Measurements from ENCODE around the gene INTS6.

Gene INTS6

DNA sequence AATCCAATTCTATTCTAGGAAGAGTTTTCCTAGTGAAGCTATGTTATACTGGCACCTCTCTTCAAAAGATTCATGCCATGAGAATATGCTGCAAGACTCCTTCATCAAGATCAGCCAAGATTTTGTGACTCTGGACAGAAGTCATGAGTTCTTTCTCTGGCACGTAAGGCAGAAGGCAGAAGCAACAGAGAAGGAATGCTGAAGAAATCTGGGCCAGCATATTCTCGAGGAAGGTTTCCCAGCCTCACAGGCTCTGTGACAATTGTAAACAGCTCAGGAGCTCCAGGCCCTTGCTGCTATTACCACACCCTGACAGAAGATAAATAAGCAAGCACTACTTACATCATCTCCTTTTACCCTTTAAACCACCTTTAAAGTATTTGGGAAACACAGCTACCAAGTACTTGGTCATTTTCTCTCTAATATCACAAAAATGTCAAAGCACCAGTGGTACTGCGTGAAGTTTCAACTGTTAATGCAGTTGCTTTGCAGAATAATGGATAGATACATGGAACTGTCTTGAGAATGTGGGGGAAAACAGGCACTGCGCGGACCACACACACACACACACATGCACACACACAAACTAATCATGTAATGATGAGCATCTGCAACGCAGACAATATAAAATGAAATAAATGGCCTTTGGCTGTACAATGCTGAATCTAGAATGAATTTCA is 55.4 kb downstream of the INTS6 start:
- DNase-seq = no peak

- no peak for DNase-seq
Observed at GRCh38 chr13:51396352-51396751, 56.5 kb downstream of the INTS6 start.

- no peak for DNase-seq
Observed at GRCh38 chr13:51394724-51395123, 58.1 kb downstream of the INTS6 start.

- no peak for DNase-seq
Observed at GRCh38 chr13:51385114-51385513, 67.7 kb downstream of the INTS6 start.

- no peak for DNase-seq
Observed at GRCh38 chr13:51380269-51380668, 72.6 kb downstream of the INTS6 start.

GRCh38 chr13:51373451-51373850 is 79.4 kb downstream of the INTS6 start:
- no peak for DNase-seq

DNA sequence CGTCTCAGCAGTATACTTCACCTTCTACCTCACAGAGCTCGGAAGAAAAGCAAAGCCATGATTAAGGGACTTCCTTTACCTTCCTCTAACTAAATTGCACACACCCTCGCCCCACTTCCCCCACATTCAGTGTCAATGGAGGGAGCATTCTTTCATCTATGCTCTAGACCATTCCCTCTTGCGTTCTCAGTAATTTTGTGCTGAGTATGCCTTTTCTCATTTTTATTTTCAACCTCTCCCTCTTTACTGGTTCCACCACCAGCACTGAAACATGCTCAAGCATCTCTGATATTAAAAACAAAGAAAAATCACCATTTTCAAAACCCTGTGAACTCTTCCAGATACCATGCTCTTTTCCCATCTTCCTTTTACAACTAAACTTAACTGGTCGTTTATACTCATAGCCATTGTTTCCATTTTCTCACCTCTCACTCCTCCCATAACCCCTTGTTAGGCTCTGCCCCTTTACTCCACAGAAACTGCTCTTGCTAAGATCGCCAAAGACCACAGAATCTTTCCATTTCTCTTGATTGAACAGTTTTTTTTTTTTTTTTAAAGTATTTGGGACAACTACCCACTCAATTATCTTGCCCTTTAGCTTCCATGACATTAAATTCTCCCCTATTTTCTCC is 81.0 kb downstream of the INTS6 start:
- DNase-seq = no peak

DNA sequence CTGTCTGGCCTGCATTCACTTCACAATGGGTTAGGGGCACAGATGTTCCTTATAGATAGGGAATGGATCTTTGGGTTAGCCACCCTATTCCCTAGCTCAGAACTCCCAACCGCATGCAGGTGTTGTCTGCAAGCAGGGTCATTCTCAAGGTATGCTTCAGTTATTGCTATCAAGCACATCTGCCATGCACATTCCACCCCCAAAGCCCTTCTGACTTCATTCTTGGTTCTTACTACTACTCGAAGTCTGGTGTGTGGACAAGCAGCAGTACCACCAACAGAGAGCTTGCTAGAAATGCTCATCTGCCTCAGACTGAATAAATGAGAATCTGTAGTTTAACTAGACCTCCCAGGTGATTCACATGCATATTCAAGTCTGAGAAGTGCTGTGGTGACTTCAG is 82.0 kb downstream of the INTS6 start:
- DNase-seq = no peak

GRCh38 chr13:51370116-51370515 is 82.7 kb downstream of the INTS6 start:
- no peak for DNase-seq

DNA sequence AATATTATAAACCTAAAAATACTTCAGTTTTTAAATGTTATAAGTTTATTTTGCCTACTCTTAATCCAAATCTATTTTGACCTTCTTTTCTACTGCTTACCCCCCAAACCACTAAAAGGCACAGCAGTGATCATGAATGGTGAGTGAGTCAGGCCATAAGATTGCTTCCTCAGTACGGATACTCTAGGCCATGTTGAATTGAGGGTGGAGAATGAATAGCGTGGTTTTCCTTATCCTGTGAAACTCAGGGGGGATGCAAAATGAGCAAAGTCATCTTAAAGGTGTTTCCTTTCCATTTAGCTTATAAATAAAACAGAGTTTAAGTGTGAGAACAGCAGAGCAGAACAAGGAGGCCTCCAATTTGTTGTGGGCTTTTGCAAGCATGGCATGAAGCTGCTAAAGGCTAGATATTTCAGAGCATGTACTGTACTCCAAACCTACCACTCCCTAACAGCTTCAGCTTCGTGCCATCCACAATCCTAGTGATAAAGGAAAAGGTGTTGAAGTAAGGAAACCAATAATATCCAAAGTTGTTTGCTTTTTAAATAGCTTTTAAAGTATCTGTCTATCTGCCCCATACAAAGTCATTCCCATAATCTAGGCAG is 88.3 kb downstream of the INTS6 start:
- no peak for DNase-seq

GRCh38 chr13:51363625-51364024 is 89.2 kb downstream of the INTS6 start:
- DNase-seq = no peak

DNA sequence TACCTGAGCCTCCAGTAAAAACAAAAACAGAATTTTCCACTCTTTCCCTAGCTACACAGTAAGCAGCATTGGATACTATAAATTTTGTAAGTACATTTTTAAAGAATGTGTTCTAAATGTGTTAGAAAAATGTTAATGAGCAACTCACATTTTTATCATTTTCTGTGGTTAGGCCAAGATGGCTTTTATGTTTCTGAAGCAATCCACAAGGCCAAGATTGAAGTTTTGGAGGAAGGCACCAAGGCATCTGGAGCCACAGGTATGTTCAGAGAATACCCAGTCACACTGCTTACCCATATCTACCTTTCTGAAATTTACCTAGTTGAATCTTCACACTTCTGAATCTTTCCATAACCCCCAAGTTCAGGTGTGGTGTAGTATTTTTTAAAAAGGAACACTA is 91.7 kb downstream of the INTS6 start:
- no peak for DNase-seq

DNA sequence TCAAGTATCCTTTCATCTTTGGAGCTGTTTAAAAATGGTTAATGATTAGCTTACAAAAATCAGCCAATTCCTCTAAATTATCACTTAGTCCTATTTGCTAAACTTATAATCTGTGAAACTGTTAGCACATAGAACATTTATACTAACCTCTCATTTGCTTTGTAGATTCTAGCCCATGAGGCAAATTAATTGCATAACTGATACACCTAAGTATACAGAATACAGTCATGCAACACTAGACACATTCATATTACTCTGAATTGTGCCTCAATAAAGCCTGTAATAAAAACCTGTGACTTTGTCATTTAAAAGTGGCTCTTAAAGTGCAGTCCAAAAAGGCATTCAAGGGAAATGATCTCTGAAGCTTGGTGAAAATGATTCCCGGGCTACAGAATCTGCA is 92.3 kb downstream of the INTS6 start:
- no peak for DNase-seq

- no peak for DNase-seq
Observed at GRCh38 chr13:51359352-51359751, 93.5 kb downstream of the INTS6 start.

DNA sequence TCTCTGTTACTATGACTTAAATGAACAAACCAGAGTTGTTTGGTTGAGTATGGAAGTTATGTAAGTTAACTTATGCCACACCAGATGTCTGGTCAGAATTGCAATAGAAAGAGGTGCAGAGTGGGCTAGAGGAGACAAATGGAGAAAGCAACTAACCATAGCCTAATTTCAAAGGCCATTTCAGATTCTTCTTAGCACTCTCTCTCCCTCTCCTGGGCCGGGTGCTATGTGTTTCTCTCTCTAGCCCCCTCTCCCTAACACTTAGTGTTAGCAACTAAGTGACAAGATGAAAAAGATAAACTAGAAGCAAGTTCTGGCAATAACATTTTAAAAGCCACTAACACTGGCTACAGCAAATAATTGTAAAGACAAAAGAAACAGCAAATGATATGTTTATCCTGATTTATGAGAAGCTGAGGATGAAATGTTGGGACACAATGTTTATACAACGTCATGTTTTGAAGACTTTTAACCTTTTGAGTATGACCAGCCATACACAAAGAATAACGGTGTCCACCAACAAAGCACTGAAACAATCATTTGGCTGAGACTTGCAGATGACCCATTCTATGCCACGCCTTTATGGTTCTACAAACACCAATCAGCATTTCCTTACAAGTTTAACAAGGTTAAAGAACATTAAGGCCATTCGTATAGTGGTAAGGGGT is 94.8 kb downstream of the INTS6 start:
- no peak for DNase-seq

DNA sequence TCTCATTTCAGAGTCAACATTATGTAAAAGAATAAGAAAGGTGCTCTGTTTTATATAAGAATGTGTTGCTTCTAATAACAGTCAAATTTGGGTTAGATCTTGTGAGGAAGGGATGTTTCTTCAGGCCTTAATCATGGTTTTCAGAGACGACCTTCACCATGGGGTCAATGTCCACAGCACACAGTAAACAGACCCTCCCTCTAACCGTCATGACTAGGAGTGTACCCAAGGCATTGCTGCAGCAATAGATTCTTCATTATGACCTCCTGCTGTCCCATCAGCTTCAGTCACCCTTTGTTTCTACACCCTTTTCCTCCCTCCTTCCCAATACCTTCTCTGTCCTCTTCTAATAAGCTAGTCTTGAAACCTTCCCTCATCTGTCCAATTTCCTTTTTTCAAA is 97.6 kb downstream of the INTS6 start:
- DNase-seq = no peak

- no peak for DNase-seq
Observed at GRCh38 chr13:51349016-51349415, 103.8 kb downstream of the INTS6 start.

DNA sequence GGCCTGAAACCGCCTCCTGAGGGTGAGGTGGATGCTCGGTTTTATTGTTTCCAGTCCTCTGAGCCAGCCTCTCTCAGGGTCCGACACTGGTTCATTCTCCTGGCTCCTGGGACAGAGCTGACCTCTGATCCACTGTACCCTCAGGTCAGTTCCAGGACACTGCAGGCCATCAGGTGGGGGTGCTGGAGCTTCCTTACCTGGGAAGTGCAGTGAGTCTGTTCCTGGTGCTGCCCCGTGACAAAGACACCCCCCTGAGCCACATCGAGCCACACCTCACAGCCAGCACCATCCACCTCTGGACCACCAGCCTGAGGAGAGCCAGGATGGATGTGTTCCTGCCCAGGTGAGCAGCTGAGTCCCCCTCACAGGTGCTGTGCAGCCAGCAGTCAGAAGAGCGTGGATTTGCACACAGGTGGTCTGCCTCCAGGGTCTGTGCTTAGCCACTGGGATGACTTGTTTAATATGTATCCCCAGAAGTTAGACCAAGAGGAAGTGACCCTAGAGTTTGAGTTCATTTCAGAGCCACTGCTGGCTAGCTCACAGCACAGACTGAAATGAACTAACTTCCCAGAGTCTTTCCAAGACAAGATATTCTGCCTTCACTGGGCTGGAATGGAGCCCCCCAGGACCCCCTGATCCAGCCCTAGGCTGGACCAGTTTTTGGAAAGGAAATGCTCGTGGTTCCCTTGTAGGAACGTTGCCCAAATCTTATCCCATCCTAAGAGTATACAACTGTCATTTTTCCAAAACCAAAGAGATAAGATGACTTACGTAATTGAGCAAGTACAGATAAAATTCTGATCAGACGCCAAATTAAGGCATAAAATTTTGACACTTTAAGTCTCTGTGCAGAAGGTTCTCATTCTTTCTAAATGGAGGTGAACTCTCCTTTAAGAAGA is 104.5 kb downstream of the INTS6 start:
- DNase-seq = no peak

DNA sequence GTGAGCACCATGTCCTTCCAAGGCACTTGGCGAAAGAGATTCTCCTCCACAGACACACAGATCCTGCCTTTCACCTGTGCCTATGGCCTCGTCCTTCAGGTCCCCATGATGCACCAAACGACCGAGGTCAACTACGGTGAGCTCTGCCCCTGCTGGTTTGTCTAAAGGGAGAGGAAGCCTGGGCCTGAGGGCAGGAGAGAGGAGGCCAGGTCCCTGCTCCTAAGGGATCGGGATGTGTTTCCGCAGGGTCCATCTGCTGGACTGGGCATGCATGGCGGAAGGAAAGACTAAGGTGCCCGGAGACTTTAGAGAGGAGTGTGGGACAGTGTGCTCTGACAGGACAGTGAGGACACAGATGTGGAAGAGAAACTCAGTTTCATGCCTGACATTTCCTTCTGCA is 105.7 kb downstream of the INTS6 start:
- no peak for DNase-seq

DNA sequence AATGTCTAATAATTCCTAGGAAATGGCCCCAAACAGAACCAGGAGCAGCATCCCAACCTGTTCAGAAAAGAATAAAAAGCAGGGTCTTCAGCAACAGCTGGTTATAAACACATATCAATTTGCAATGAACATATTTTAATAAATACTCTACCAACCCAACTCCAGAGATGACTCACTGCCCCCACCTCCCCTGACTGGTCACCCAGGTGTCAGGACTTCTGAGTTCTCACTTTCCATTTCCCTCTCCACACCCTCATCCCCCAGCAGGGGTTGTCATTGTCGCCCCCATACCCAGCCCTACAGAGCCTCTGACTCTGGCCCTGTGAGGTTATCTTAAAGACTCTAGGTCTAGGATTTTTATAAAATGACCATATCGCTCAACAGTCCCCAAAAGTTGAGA is 106.4 kb downstream of the INTS6 start:
- DNase-seq = no peak

DNA sequence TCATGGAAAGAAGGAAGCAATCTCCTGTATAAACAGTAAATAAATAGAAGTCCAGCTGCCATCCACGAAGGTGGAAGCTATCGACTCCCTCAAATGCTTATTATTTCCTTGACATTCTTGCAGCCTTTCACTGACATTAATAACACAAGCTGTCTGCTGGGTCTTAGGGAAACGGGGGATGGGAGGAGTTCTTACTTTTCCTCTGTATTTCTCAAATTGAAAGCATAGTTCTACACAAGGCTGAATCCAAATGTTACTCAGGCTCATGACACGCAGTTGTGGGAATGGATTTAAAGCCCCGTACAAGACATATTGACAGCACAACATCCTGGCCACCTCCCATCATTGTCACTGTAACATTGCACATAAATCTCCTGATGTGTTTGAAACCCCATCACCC is 109.4 kb downstream of the INTS6 start:
- DNase-seq = no peak

DNA sequence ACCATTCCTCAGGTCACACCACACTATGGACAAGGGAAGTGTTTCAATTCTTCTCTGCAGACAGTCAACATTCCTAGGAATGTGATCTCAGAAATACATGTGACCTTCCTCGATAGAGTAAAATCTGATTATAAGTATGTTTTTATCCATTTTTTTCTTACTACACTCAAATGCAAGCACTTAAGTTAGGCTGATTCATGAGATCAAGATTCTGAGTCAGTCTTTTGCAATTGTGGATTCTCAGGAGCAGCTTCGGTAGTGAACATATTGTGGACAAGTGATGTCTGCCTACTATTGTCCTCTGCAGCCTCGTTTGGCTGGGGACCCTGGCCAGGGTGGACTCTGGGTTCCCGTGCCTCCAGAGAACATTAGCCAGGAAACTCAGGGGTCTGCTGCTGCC is 110.1 kb downstream of the INTS6 start:
- DNase-seq = no peak

GRCh38 chr13:51341791-51342190 is 111.0 kb downstream of the INTS6 start:
- no peak for DNase-seq

Data from NCI-H187 (cell line).